Measurements from ENCODE around the gene BUB3. TPM values are rescaled to one million over a fixed set of nuclear protein-coding genes. Genes with fewer than 3 reads are reported as not detected.

BUB3 gene
- total and polyA plus RNA-seq, 2 of the 13 experiments (the other 11 are each of a cell fraction or from before 2014, with no cell fraction given), result 174 to 188 TPM

DNA sequence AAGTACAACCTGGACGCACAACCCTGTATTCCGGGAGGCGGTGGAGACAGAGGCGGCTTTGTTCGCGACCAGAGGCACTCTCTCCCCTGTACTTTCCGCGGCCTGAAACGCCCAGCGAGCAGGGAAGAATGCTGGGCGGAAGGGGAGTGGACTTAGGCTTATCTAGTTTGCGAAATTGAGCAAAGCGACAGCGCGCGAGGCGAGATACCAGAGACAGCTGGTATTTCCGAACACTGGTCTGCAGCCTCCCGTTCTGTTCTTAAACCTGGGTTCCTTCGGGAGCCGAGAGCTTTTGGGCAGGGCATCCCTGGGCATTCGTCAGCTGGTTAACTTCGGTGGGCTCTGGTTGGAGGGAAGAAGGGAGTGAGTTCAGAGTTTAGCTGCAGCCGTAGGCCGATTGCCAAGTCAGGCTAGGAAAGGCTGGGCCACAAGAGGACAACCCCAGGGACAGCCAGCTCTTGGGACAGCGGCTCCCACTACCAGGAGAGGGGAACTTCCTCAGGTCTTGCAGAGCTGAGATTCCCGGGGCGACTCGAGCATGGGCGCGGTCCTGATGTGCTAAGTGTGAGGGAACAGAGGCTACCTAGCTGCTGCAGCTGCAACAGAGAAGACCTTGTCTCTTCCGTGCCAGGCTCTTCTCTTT, 14.6 kb upstream of the BUB3 start (continued):
- TF ChIP-seq, protein P1, sequence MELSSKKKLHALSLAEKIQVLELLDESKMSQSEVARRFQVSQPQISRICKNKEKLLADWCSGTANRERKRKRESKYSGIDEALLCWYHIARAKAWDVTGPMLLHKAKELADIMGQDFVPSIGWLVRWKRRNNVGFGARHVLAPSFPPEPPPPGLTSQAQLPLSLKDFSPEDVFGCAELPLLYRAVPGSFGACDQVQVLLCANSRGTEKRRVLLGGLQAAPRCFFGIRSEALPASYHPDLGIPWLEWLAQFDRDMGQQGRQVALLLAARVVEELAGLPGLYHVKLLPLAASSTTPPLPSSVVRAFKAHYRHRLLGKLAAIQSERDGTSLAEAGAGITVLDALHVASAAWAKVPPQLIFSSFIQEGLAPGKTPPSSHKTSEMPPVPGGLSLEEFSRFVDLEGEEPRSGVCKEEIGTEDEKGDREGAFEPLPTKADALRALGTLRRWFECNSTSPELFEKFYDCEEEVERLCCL (CRISPR knock-in tag; IDR thresholded peaks at IDR 0.05; ENCODE audit: borderline replicate concordance), result no peak
- TF ChIP-seq, protein P2, sequence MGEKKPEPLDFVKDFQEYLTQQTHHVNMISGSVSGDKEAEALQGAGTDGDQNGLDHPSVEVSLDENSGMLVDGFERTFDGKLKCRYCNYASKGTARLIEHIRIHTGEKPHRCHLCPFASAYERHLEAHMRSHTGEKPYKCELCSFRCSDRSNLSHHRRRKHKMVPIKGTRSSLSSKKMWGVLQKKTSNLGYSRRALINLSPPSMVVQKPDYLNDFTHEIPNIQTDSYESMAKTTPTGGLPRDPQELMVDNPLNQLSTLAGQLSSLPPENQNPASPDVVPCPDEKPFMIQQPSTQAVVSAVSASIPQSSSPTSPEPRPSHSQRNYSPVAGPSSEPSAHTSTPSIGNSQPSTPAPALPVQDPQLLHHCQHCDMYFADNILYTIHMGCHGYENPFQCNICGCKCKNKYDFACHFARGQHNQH (CRISPR knock-in tag; IDR thresholded peaks at IDR 0.05), result peak; percentile 61; the same call in 1 of the 2 replicates
- TF ChIP-seq ZNF451 (CRISPR knock-in tag; IDR thresholded peaks at IDR 0.05), result no peak
- no peak for TF ChIP-seq LCORL (IDR thresholded peaks at IDR 0.05)
- peak; percentile 82; the same call in 1 of the 2 replicates for TF ChIP-seq LCORL (CRISPR knock-in tag; IDR thresholded peaks at IDR 0.05)
- TF ChIP-seq SIX1 (CRISPR knock-in tag; IDR thresholded peaks at IDR 0.05; ENCODE audit: borderline replicate concordance), result no peak; the same call in 1 of the 2 replicates
- TF ChIP-seq, protein P3, sequence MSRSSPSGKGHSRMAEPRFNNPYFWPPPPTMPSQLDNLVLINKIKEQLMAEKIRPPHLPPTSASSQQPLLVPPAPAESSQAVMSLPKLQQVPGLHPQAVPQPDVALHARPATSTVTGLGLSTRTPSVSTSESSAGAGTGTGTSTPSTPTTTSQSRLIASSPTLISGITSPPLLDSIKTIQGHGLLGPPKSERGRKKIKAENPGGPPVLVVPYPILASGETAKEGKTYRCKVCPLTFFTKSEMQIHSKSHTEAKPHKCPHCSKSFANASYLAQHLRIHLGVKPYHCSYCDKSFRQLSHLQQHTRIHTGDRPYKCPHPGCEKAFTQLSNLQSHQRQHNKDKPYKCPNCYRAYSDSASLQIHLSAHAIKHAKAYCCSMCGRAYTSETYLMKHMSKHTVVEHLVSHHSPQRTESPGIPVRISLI (CRISPR knock-in tag; IDR thresholded peaks at IDR 0.05; ENCODE audit: borderline replicate concordance), result no peak
- no peak for TF ChIP-seq NFIC (IDR thresholded peaks at IDR 0.05; ENCODE audit: low read length)
- no peak for TF ChIP-seq ZNF547 (CRISPR knock-in tag; IDR thresholded peaks at IDR 0.05)
- no peak for TF ChIP-seq ZNF3 (CRISPR knock-in tag; IDR thresholded peaks at IDR 0.05)
- TF ChIP-seq JUNB (CRISPR knock-in tag; IDR thresholded peaks at IDR 0.05; ENCODE audit: borderline replicate concordance), result no peak
- 0 out of 2 replicates have a peak, but pooled peaks have one; percentile 26 for TF ChIP-seq ZNF737 (CRISPR knock-in tag; IDR thresholded peaks at IDR 0.05; ENCODE audit: borderline replicate concordance)
- peak; percentile 72; the same call in 1 of the 2 replicates for TF ChIP-seq ISL2 (CRISPR knock-in tag; IDR thresholded peaks at IDR 0.05)
- TF ChIP-seq, protein P4, sequence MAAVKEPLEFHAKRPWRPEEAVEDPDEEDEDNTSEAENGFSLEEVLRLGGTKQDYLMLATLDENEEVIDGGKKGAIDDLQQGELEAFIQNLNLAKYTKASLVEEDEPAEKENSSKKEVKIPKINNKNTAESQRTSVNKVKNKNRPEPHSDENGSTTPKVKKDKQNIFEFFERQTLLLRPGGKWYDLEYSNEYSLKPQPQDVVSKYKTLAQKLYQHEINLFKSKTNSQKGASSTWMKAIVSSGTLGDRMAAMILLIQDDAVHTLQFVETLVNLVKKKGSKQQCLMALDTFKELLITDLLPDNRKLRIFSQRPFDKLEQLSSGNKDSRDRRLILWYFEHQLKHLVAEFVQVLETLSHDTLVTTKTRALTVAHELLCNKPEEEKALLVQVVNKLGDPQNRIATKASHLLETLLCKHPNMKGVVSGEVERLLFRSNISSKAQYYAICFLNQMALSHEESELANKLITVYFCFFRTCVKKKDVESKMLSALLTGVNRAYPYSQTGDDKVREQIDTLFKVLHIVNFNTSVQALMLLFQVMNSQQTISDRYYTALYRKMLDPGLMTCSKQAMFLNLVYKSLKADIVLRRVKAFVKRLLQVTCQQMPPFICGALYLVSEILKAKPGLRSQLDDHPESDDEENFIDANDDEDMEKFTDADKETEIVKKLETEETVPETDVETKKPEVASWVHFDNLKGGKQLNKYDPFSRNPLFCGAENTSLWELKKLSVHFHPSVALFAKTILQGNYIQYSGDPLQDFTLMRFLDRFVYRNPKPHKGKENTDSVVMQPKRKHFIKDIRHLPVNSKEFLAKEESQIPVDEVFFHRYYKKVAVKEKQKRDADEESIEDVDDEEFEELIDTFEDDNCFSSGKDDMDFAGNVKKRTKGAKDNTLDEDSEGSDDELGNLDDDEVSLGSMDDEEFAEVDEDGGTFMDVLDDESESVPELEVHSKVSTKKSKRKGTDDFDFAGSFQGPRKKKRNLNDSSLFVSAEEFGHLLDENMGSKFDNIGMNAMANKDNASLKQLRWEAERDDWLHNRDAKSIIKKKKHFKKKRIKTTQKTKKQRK (IDR thresholded peaks at IDR 0.05; ENCODE audit: low read length), result no peak
- TF ChIP-seq, protein P5, sequence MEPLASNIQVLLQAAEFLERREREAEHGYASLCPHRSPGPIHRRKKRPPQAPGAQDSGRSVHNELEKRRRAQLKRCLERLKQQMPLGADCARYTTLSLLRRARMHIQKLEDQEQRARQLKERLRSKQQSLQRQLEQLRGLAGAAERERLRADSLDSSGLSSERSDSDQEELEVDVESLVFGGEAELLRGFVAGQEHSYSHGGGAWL (CRISPR knock-in tag; IDR thresholded peaks at IDR 0.05), result no peak
- TF ChIP-seq ZNF17 (CRISPR knock-in tag; IDR thresholded peaks at IDR 0.05), result no peak
- TF ChIP-seq ZNF33A (CRISPR knock-in tag; IDR thresholded peaks at IDR 0.05; ENCODE audit: borderline replicate concordance), result no peak
- no peak; the same call in 2 of the 3 replicates for TF ChIP-seq MXI1 (IDR thresholded peaks at IDR 0.05; ENCODE audit: borderline replicate concordance, low read depth, low read length)
- TF ChIP-seq, protein P6, sequence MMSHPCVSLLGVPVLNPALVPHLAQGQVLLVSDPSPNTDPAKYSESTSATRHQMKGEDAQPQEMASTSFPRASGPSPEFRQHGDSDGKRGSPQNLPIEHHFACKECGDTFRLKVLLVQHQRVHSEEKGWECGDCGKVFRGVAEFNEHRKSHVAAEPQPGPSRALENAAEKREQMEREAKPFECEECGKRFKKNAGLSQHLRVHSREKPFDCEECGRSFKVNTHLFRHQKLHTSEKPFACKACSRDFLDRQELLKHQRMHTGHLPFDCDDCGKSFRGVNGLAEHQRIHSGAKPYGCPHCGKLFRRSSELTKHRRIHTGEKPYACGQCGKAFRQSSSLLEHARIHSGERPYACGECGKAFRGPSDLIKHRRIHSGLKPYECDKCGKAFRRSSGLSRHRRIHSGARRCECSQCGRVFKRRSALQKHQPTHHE (CRISPR knock-in tag; IDR thresholded peaks at IDR 0.05; ENCODE audit: borderline replicate concordance), result no peak
- peak; percentile 63 for TF ChIP-seq FOXA3 (CRISPR knock-in tag; IDR thresholded peaks at IDR 0.05)
- no peak for TF ChIP-seq CHD2 (IDR thresholded peaks at IDR 0.05; ENCODE audit: low read depth, low read length)
- TF ChIP-seq CBX1 (IDR thresholded peaks at IDR 0.05; ENCODE audit: low read depth), result peak; percentile 75

Data from HepG2 (cell line).